CD4-positive, alpha-beta T cell (primary cell): ENCODE results near the gene CCDC24. TPM values are rescaled to one million over a fixed set of nuclear protein-coding genes. Genes with fewer than 3 reads are reported as not detected.
A peak's percentile ranks its signal among the peaks of the same experiment; 100 is the strongest.

ENCODE experiments used
- ATAC-seq: fragments of 200-7000 bp; cut with Tn5 transposase; one replicate; pipeline ENCODE4 v1.10.0; 2022; ENCODE audit warnings: mild to moderate bottlenecking; ENCODE audit not compliant: poor library complexity
- CTCF ChIA-PET: fragments of 350-600 bp; sonication (Branson Sonifier 250); formaldehyde crosslinking; loops from one replicate; lab custom pipeline; 2021; ENCODE audit warnings: antibody characterized with exemption, inconsistent platforms; lab: Charles Lee
- POLR2A ChIA-PET: fragments of 350-600 bp; sonication (Branson Sonifier 250); formaldehyde crosslinking; loops from one replicate; lab custom pipeline; 2021; ENCODE audit warnings: antibody characterized with exemption, inconsistent platforms; lab: Charles Lee
- DNase-seq, 14 experiments: peaks; one replicate each; pipeline ENCODE4 v3.0.0-alpha.2; 2013 to 2020; ENCODE audit warnings: mixed read lengths in 2 of 14
- H3K27ac ChIP-seq, 2 donors: one replicate each; pipeline versions ENCODE4 v1.5.1 to v1.7.0; 2013; ENCODE audit warnings: low read length in 2 of 2, low read depth in 1 of 2, mild to moderate bottlenecking in 1 of 2
- H3K27me3 ChIP-seq, 2 experiments: 1 replicate in 1 of 2; 2 replicates in 1 of 2; pipeline versions ENCODE4 v1.6.1 to v1.7.0; 2013; ENCODE audit warnings: low read length in 2 of 2, control low read depth in 1 of 2, mild to moderate bottlenecking in 1 of 2, moderate library complexity in 1 of 2; ENCODE audit not compliant: insufficient read depth in 2 of 2, control insufficient read depth in 1 of 2
- H3K36me3 ChIP-seq: one replicate; pipeline ENCODE4 v1.6.1; 2013; ENCODE audit warnings: low read length, control low read depth; ENCODE audit not compliant: insufficient read depth
- H3K4me1 ChIP-seq: one replicate; pipeline ENCODE4 v1.6.1; 2013; ENCODE audit warnings: low read length, control low read depth; ENCODE audit not compliant: insufficient read depth
- H3K4me3 ChIP-seq: one replicate; pipeline ENCODE4 v1.5.1; 2013; ENCODE audit warnings: mild to moderate bottlenecking, low read length, moderate library complexity
- H3K9me3 ChIP-seq, 2 experiments: 1 replicate in 1 of 2; 2 replicates in 1 of 2; pipeline versions ENCODE4 v1.6.1 to v1.7.0; 2013; ENCODE audit warnings: low read length in 2 of 2, mild to moderate bottlenecking in 2 of 2, control low read depth in 1 of 2, moderate library complexity in 1 of 2; ENCODE audit not compliant: control insufficient read depth in 1 of 2, insufficient read depth in 1 of 2
- H3K27ac Mint-ChIP-seq: one replicate; pipeline ENCODE4 v1.8.0; 2020; ENCODE audit warnings: mixed read lengths
- H3K27me3 Mint-ChIP-seq: one replicate; pipeline ENCODE4 v1.8.0; 2021; ENCODE audit warnings: mixed read lengths
- H3K36me3 Mint-ChIP-seq: one replicate; pipeline ENCODE4 v1.8.0; 2021; ENCODE audit warnings: low read depth, mixed read lengths
- H3K4me1 Mint-ChIP-seq: one replicate; pipeline ENCODE4 v1.8.0; 2021; ENCODE audit warnings: low read depth, mixed read lengths
- H3K4me3 Mint-ChIP-seq: one replicate; pipeline ENCODE4 v1.8.0; 2020; ENCODE audit warnings: mild to moderate bottlenecking, mixed read lengths
- H3K9me3 Mint-ChIP-seq: one replicate; pipeline ENCODE4 v1.8.0; 2020; ENCODE audit warnings: mixed read lengths
- CTCF ChIP-seq: fragments of 200-600 bp; IDR thresholded peaks from one replicate; pipeline ENCODE4 v1.8.0; 2022; ENCODE audit warnings: antibody characterized with exemption, mild to moderate bottlenecking
- intact Hi-C, 2 experiments: fragments of 100-400 bp; cut with DNase I in 1 of 2; cut with micrococcal nuclease in 1 of 2; formaldehyde crosslinking; loops; one replicate each; pipeline versions ENCODE4 v1.15.1 to v1.9.0; 2023 to 2025; cut with DNase I, micrococcal nuclease
- total RNA-seq, 174 experiments: library from RNA in 2 of 174; stranded (reverse) in 2 of 174; gene quantifications; one replicate each; pipeline ENCODE4 v1.2.3 and lab custom pipeline; 2021 to 2026

The CCDC24 gene
- total RNA-seq, 2 experiments from 2014 or later: 0.98 to 1.4 TPM

DNA sequence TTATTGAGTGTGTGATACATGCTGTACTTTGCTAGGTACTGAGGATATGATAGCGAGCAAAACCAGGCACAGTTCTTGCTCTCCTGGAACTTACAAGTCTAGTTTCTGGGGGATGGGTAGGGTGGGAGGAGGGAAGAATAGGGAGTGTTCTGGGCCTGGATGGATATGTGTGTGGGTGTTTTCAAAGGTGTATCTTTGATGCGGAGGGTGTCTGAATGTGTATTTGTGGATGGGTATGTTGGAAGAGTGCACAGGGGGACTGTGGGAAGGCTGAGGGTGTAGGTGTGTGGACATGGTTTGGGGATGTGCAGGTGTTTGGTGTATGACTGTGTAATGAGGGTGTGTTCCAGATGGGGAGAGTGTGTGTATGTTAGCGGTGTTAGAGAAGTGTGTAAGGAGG lies 26.1 kb upstream of the CCDC24 start:
- Mint-ChIP-seq H3K4me1 (peaks cover 12% of the 10 kb centered on the region), H3K27ac (no peak overlapping the region), H3K36me3 (peaks cover 24% of the 10 kb centered on the region), H3K9me3 (no peaks in the 10 kb centered on the region), H3K27me3 (no peaks in the 10 kb centered on the region), H3K4me3 (no peak overlapping the region)
- Histone ChIP-seq H3K9me3 (no peaks in the 10 kb centered on the region), H3K4me3 (no peak overlapping the region), H3K27ac (no peak overlapping the region), H3K27me3 (no peaks in the 10 kb centered on the region), H3K4me1 (peaks cover 12% of the 10 kb centered on the region), H3K36me3 (peaks cover 24% of the 10 kb centered on the region)
- no peak for TF ChIP-seq CTCF
- ChIA-PET CTCF (no interaction called here), POLR2A (no interaction called here)
- intact Hi-C loops: no loop called here
- DNase-seq (no peak), ATAC-seq (no peak)

- no peak for ATAC-seq
- Histone ChIP-seq H3K36me3 (peaks cover 24% of the 10 kb centered on the region), H3K9me3 (no peaks in the 10 kb centered on the region), H3K27me3 (no peaks in the 10 kb centered on the region), H3K4me3 (no peak overlapping the region), H3K4me1 (peaks cover 24% of the 10 kb centered on the region), H3K27ac (no peak overlapping the region)
- Mint-ChIP-seq H3K27me3 (no peaks in the 10 kb centered on the region), H3K27ac (no peak overlapping the region), H3K4me1 (peaks cover 27% of the 10 kb centered on the region), H3K36me3 (peaks cover 9% of the 10 kb centered on the region), H3K4me3 (peak overlapping the region; percentile 20), H3K9me3 (no peaks in the 10 kb centered on the region)
- ChIA-PET POLR2A (no interaction called here), CTCF (no interaction called here)
- no peak for TF ChIP-seq CTCF
- DNase-seq: peak in 4 of 14 experiments; percentile 18 to 56 (median 45)
- intact Hi-C loops: loop anchor here in 1 of 2 experiments (1.0 kb wide), 1 partner anchor 20 kb away; no protein-coding TSS in a partner anchor
Measured at GRCh38 chr1:43968348-43968948, 23.0 kb upstream of the CCDC24 start.

- H3K4me1 ChIP-seq: peaks cover 33% of the 10 kb centered on the region
- POLR2A ChIA-PET: interaction anchor here (0.9 to 1.4 kb wide), 3 partner anchors 21 to 244 kb away, joined by 3 to 7 read pairs (median 4); partner anchors contain the start of genes DMAP1 and IPO13
- H3K27ac Mint-ChIP-seq: peak overlapping the region; percentile 74
Measured at GRCh38 chr1:43969416-43969745, 22.0 kb upstream of the CCDC24 start.

More at GRCh38 chr1:43969416-43969745, 22.0 kb upstream of the CCDC24 start:
- no peaks in the 10 kb centered on the region for H3K9me3 ChIP-seq
- H3K27ac ChIP-seq: no peak overlapping the region
- intact Hi-C loops: loop anchor here in 1 of 2 experiments (1.0 kb wide), 1 partner anchor 23 kb away; the partner anchor contains the start of gene IPO13
- TF ChIP-seq CTCF: no peak
- Mint-ChIP-seq H3K36me3 (peaks cover 15% of the 10 kb centered on the region), H3K27me3 (no peaks in the 10 kb centered on the region), H3K4me3 (peak overlapping the region; percentile 90), H3K9me3 (no peaks in the 10 kb centered on the region), H3K4me1 (peaks cover 37% of the 10 kb centered on the region)
- CTCF ChIA-PET: interaction anchor here (1.6 kb wide), 1 partner anchor 22 kb away, joined by 4 read pairs; the partner anchor contains the start of gene IPO13
- H3K27me3 ChIP-seq: no peaks in the 10 kb centered on the region
- peaks cover 20% of the 10 kb centered on the region for H3K36me3 ChIP-seq
- H3K4me3 ChIP-seq: peak overlapping the region; percentile 87
- ATAC-seq: no peak
- DNase-seq: no peak
